ENCODE measurements around the gene SIK2. TPM values are rescaled to one million over a fixed set of nuclear protein-coding genes. Genes with fewer than 3 reads are reported as not detected.

SIK2 gene
- total and polyA plus RNA-seq, 2 donors (not counting 3 experiments of a cell fraction or from before 2014, with no cell fraction given) = 14.6 to 17.1 TPM

- no peak overlapping the region for H3K9ac ChIP-seq (replicated peaks; ENCODE audit: extremely low read depth, insufficient read depth, low read length)
- ChIA-PET POLR2A (no interaction called here), CTCF (interaction anchor here (0.7 to 4.8 kb wide), 9 partner anchors 19 to 397 kb away, joined by 3 to 75 read pairs (median 5); no protein-coding TSS in a partner anchor)
- H3K27me3 ChIP-seq (ENCODE audit: control insufficient read depth in 2 of 2, insufficient read depth in 2 of 2, low read length in 2 of 2) = no peaks in the 10 kb centered on the region
- H3K4me3 ChIP-seq (replicated peaks in 1 of 3; ENCODE audit: insufficient read depth in 1 of 3, low read depth in 1 of 3, low read length in 3 of 3) = no peak overlapping the region
- H3K27ac ChIP-seq (ENCODE audit: insufficient read depth, low read depth, low read length) = no peak overlapping the region
- intact Hi-C loops (cut with micrococcal nuclease) = no loop called here
- dilution Hi-C loops (cut with MboI; ENCODE audit: extremely low pct_ligation_motif_present, low sequenced_read_pairs) = no loop called here
- BruUV-seq (replicated peaks) = no TSS peak
- H3K79me2 ChIP-seq (ENCODE audit: control insufficient read depth, insufficient read depth, low read length) = no peaks in the 10 kb centered on the region
- peak; percentile 64 for DNase-seq (ENCODE audit: low read depth, low spot score)
- FAIRE-seq = peak; percentile 91
- no peaks in the 10 kb centered on the region for H3K36me3 ChIP-seq (ENCODE audit: control insufficient read depth in 2 of 2, extremely low read depth in 1 of 2, insufficient read depth in 2 of 2, low read length in 2 of 2)
- no peaks in the 10 kb centered on the region for H4K20me1 ChIP-seq (replicated peaks; ENCODE audit: control insufficient read depth, extremely low read depth, insufficient read depth, low read length)
- H3K4me2 ChIP-seq (ENCODE audit: insufficient read depth, low read length) = no peak overlapping the region
- peaks cover 8% of the 10 kb centered on the region for H3K4me1 ChIP-seq (ENCODE audit: control insufficient read depth, extremely low read depth, insufficient read depth, low read length)
- peak overlapping the region; percentile 42 for H2AFZ ChIP-seq (ENCODE audit: low read depth, low read length)
- H3K9me3 ChIP-seq (replicated peaks; ENCODE audit: control insufficient read depth, insufficient read depth, low read length) = no peaks in the 10 kb centered on the region
- no peaks in the 10 kb centered on the region for H3K9me1 ChIP-seq (replicated peaks; ENCODE audit: control insufficient read depth, extremely low read depth, insufficient read depth, low read length)
- no peak for TF ChIP-seq MAX (IDR thresholded peaks at IDR 0.05; ENCODE audit: insufficient read depth, insufficient read length)
- no peak for TF ChIP-seq EZH2 (IDR thresholded peaks at IDR 0.05; ENCODE audit: borderline replicate concordance, low read depth, low read length, severe bottlenecking)
- no peak for TF ChIP-seq POLR2AphosphoS5 (IDR thresholded peaks at IDR 0.05; ENCODE audit: insufficient read depth, low read depth, low read length)
- no peak for TF ChIP-seq FOS (IDR thresholded peaks at IDR 0.05; ENCODE audit: borderline replicate concordance, insufficient read depth, low read length)
- no peak for TF ChIP-seq POLR2A (IDR thresholded peaks at IDR 0.05; ENCODE audit: low read depth, low read length)
- no peak for TF ChIP-seq MYC (IDR thresholded peaks at IDR 0.05; ENCODE audit: low read depth, low read length)
- TF ChIP-seq CTCF (IDR thresholded peaks at IDR 0.05; ENCODE audit: extremely low read depth in 1 of 2, insufficient read depth in 1 of 2, low read depth in 1 of 2, low read length in 2 of 2) = no peak
- no peak for TF ChIP-seq GATA2 (IDR thresholded peaks at IDR 0.05; ENCODE audit: insufficient read depth, insufficient read length, low read depth, low read length)
- no peak for TF ChIP-seq JUN (IDR thresholded peaks at IDR 0.05; ENCODE audit: borderline replicate concordance, insufficient read depth, insufficient read length, low read depth)
Observed at GRCh38 chr11:111585371-111585770, 16.9 kb upstream of the SIK2 start.
